ENCODE data around the gene ARID4B.

ARID4B gene

GRCh38 chr1:235145639-235146038 is 182.3 kb downstream of the ARID4B start:
- Histone ChIP-seq H3K4me3 (ENCODE audit: low read depth in 1 of 2, low read length in 2 of 2) (no peak overlapping the region), H3K27me3 (ENCODE audit: insufficient read depth, low read length, poor library complexity) (no peaks in the 10 kb centered on the region), H3K27ac (ENCODE audit: low read length) (no peak overlapping the region), H3K9ac (ENCODE audit: low read depth, low read length) (no peak overlapping the region), H3K9me3 (ENCODE audit: insufficient read depth, low read length, severe bottlenecking) (no peaks in the 10 kb centered on the region), H3K4me2 (ENCODE audit: insufficient read depth, low read length) (no peak overlapping the region), H3K4me1 (ENCODE audit: insufficient read depth, low read length) (no peaks in the 10 kb centered on the region), H3K36me3 (ENCODE audit: insufficient read depth, low read length) (peaks cover 89% of the 10 kb centered on the region), H2AFZ (ENCODE audit: low read depth, low read length) (no peak overlapping the region), H3K79me2 (ENCODE audit: insufficient read depth, low read length) (peaks cover 42% of the 10 kb centered on the region; the same call in 1 of the 2 replicates), H4K20me1 (ENCODE audit: insufficient read depth, low read length) (peaks cover 8% of the 10 kb centered on the region; the same call in 1 of the 2 replicates)
- DNase-seq, result no peak
- TF ChIP-seq EZH2 (IDR thresholded peaks at IDR 0.05; ENCODE audit: borderline replicate concordance, low read depth, low read length, severe bottlenecking) (no peak), CTCF (IDR thresholded peaks at IDR 0.05; ENCODE audit: borderline replicate concordance, extremely low read depth, low read length, poor library complexity, severe bottlenecking) (no peak)
- ATAC-seq (ENCODE audit: insufficient read depth, low read depth), result no peak

- Histone ChIP-seq H3K4me2 (ENCODE audit: insufficient read depth, low read length) (no peak overlapping the region), H3K4me3 (ENCODE audit: low read depth in 1 of 2, low read length in 2 of 2) (no peak overlapping the region), H3K4me1 (ENCODE audit: insufficient read depth, low read length) (no peaks in the 10 kb centered on the region), H2AFZ (ENCODE audit: low read depth, low read length) (no peak overlapping the region), H3K27me3 (ENCODE audit: insufficient read depth, low read length, poor library complexity) (no peaks in the 10 kb centered on the region), H3K9me3 (ENCODE audit: insufficient read depth, low read length, severe bottlenecking) (no peaks in the 10 kb centered on the region), H3K79me2 (ENCODE audit: insufficient read depth, low read length) (peaks cover 47% of the 10 kb centered on the region; the same call in 1 of the 2 replicates), H3K27ac (ENCODE audit: low read length) (no peak overlapping the region), H4K20me1 (ENCODE audit: insufficient read depth, low read length) (peaks cover 14% of the 10 kb centered on the region; the same call in 1 of the 2 replicates), H3K36me3 (ENCODE audit: insufficient read depth, low read length) (peaks cover 90% of the 10 kb centered on the region), H3K9ac (ENCODE audit: low read depth, low read length) (no peak overlapping the region)
- DNase-seq, result no peak
- ATAC-seq (ENCODE audit: insufficient read depth, low read depth), result no peak
- TF ChIP-seq CTCF (IDR thresholded peaks at IDR 0.05; ENCODE audit: borderline replicate concordance, extremely low read depth, low read length, poor library complexity, severe bottlenecking) (no peak), EZH2 (IDR thresholded peaks at IDR 0.05; ENCODE audit: borderline replicate concordance, low read depth, low read length, severe bottlenecking) (no peak)
Observed at GRCh38 chr1:235142991-235143390, 185.0 kb downstream of the ARID4B start.

- H3K27me3 ChIP-seq (ENCODE audit: insufficient read depth, low read length, poor library complexity), result no peaks in the 10 kb centered on the region
- no peaks in the 10 kb centered on the region for H3K9me3 ChIP-seq (ENCODE audit: insufficient read depth, low read length, severe bottlenecking)
- no peak overlapping the region for H3K4me3 ChIP-seq (ENCODE audit: low read depth in 1 of 2, low read length in 2 of 2)
- peaks cover 10% of the 10 kb centered on the region; the same call in 1 of the 2 replicates for H4K20me1 ChIP-seq (ENCODE audit: insufficient read depth, low read length)
- peaks cover 27% of the 10 kb centered on the region; the same call in 1 of the 2 replicates for H3K79me2 ChIP-seq (ENCODE audit: insufficient read depth, low read length)
- DNase-seq (no peak), ATAC-seq (ENCODE audit: insufficient read depth, low read depth) (no peak)
- no peak overlapping the region for H3K27ac ChIP-seq (ENCODE audit: low read length)
- no peaks in the 10 kb centered on the region for H3K4me1 ChIP-seq (ENCODE audit: insufficient read depth, low read length)
- H2AFZ ChIP-seq (ENCODE audit: low read depth, low read length), result no peak overlapping the region
- TF ChIP-seq CTCF (IDR thresholded peaks at IDR 0.05; ENCODE audit: borderline replicate concordance, extremely low read depth, low read length, poor library complexity, severe bottlenecking) (no peak), EZH2 (IDR thresholded peaks at IDR 0.05; ENCODE audit: borderline replicate concordance, low read depth, low read length, severe bottlenecking) (no peak)
- peaks cover 85% of the 10 kb centered on the region for H3K36me3 ChIP-seq (ENCODE audit: insufficient read depth, low read length)
- H3K4me2 ChIP-seq (ENCODE audit: insufficient read depth, low read length), result no peak overlapping the region
- no peak overlapping the region for H3K9ac ChIP-seq (ENCODE audit: low read depth, low read length)
Observed at GRCh38 chr1:235139315-235139714, 188.7 kb downstream of the ARID4B start.

Data from DND-41 (cell line).